IPS DF 4.7 (cell line): Measurements from ENCODE around the gene RIPOR3.

Experiments used
- DNase-seq: peaks from one replicate; pipeline ENCODE4 v3.0.0-alpha.2; 2013; ENCODE audit warnings: low spot score; ENCODE audit errors: extremely low read depth

Gene RIPOR3

GRCh38 chr20:50690650-50691572, at the start of gene RIPOR3:
Gene RIPOR3, minus strand, starts transcription at chr20:50691542. Its CDS starts 414 bp downstream, at chr20:50691128.
- DNase-seq = no peak

- DNase-seq = no peak
These were observed 46.0 kb upstream of the RIPOR3 start for GRCh38 chr20:50737352-50737751.

DNA sequence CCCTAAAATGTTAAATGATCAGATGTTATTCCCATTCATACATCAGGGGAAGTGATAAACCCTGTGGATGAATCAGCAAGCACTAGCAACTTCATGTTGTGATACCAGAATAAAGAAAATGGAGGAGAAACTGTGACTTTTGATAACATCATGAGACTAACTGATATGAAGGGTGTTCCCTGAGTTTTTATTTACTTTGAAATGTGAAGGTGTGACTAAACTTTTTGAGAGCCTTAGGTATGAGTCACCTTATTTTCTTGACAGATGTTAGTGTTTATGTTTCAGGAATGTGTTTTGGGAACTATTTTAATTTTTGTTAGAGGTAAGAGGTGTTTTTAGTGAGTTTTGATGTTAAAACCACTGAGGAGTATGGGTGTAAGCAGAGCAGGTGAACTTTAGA, 44.5 kb upstream of the RIPOR3 start:
- DNase-seq = no peak

DNA sequence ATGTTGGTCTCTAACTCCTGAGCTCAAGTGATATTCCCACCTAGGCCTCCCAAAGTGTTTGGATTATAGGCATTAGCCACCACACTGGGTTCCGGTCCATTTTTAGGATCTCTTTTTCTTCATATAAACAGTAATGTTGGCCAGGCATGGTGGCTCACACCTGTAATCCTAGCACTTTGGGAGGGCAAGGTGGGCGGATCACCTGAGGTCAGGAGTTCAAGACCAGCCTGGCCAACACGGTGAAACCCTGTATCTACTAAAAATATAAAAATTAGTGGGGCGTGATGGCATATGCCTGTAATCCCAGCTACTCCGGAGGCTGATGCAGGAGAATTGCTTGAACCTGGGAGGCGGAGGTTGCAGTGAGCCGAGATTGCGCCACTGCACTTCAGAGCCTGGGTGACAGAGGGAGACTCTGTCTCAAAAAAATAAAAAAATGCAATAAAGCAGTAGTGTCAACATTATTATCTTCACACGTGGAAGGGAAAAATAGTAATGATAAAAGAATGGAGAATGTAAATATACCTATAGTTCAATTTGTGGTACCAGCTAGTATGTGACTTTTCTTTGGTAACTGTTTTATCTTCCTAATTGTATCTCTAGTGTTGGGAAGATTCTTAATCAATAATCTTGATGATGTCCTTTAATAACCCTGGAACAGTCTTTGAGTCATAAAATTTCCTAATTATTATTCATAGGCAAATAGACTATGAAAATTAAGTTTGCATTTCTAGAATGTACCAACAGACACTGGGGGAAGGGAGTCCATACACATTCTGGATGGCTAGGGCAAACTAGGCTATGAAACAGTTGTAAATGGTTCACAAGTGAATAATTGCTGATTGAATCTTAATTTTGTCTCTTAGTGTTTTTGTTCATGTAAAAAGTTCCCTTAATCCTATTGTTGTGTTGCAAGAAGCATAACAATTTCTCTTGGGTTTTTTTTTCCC, 43.7 kb upstream of the RIPOR3 start:
- DNase-seq = no peak

DNA sequence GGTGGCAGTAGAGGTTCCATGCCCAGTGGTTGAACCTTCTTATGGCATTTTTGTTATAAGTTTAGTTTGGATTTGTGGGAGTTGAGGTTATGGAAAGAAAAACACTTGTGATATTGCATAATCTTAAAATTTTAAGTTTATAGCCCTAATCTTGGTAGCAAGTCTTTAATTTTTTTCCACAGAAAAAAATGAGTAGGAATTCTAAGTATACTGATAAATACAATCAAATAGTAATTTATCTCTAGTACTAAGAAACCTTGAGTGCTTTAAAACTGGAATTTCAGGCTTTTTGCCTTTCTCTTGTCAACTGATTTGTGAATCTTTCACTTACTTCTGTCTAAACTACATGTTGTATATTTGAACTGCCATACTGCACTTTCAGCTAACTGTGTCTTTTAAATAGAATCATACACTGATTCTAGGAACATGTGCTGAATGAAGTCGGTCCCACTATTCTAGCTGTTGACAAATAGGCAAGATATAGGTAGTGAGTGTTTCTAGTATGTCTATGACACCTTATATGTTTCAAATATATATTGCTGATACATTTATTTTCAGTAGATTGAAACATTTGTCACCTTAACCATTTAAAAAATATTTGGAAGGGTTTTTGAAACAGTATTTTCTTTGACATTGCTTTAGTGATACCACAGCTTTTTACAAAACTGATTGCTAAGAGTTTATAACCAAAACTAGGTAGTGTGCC, 42.5 kb upstream of the RIPOR3 start:
- DNase-seq = no peak

DNA sequence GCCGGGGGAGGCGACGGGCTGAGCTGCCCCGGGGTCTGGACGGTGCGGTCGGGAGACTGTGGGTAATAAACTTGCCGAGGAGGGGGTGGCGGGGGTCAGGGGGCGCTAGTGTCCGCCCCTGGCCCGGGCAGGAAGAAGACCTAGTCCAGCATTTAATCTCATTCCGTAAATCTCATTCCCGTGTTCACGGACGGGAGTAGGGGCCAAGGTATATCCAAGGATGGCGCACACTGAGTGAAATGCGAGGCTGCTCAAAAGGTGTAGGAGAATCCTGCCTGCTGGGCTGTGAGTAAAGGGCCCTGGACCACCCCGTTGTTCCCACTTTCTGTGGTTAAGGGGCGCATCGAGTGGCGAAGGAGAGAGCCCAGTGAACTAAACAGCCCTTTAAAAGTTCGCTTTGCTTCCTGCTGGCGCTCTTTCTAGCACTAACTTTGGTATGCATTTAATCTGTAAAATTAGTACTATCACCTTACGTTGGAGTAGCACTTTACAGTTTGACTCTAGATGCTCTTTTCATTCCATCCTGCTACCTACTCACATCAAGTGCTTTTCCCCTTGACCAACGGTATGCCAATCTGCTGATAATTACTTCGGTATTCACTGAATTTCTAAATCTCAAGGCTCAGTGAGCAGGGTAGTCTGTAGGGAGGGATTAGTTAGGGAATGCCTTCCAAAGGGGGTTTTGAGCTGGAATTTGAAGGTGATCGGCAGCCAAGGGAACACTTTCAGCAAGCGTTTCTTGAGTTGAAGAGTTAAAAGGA, 40.8 kb upstream of the RIPOR3 start:
- DNase-seq = no peak

GRCh38 chr20:50731055-50731929, 40.0 kb upstream of the RIPOR3 start, which contains the start of gene PARD6B:
Gene PARD6B, plus strand, starts transcription at chr20:50731580. Its CDS starts 207 bp downstream, at chr20:50731787.
- DNase-seq = peak; percentile 89

GRCh38 chr20:50730765-50731054, 39.4 kb upstream of the RIPOR3 start:
- DNase-seq = no peak

GRCh38 chr20:50729901-50730764, 38.8 kb upstream of the RIPOR3 start:
- DNase-seq = no peak

GRCh38 chr20:50728981-50729874, 37.9 kb upstream of the RIPOR3 start:
- no peak for DNase-seq

DNA sequence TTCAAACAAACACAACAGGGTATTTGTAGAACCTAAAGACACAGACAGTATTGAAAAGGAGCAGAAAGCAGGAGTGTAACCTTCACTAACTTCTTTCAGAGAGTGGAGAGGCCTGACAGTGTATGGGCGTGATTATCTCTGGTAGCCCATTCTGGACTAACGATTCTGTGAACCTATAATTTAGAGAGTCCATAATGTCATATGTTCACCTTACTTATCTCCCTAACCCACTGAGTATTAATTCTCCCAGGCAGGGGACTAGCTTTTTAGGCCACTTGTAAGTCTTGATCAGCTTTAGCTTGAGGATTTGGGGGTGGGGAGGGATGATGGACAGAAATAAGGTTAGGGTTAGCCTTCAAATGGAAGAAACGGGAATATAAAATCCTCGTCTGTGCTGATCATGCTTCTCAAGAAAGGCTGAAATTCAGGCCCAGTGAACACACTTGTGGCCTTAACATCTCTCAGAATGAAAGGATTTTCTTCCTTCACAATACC, 37.2 kb upstream of the RIPOR3 start:
- DNase-seq = no peak

DNA sequence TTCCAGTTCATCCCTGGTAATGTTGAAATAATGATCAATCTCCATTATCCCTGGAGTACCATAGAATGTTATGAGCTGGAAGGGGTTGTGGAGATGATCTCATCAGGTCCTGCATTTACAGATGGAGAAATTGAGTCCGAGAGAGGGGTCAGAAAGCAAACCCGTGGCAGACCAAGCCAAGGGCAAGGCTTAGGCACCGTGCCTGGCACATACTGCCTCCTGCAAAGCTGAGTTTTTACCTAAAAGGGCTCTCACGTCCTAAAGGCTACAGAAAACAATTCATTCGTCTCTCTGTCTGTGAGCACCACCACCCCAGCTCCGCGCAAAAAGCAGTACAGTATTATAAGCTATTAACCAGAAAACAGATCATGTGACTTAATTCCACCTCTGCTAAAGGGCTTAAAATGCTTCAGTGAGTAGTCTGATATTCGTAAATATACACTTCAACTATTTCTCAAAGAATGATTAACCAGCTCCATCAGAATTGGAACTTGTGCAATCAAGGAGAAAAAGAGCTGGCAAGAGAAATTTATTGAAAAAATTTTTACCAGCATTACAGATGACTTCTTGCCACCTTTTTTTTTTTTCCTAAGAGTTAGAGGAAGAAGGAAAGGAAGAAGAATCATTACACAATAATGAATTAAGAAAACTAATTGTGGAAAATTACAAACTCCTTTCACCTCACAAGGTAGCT, 36.6 kb upstream of the RIPOR3 start:
- DNase-seq = no peak

DNA sequence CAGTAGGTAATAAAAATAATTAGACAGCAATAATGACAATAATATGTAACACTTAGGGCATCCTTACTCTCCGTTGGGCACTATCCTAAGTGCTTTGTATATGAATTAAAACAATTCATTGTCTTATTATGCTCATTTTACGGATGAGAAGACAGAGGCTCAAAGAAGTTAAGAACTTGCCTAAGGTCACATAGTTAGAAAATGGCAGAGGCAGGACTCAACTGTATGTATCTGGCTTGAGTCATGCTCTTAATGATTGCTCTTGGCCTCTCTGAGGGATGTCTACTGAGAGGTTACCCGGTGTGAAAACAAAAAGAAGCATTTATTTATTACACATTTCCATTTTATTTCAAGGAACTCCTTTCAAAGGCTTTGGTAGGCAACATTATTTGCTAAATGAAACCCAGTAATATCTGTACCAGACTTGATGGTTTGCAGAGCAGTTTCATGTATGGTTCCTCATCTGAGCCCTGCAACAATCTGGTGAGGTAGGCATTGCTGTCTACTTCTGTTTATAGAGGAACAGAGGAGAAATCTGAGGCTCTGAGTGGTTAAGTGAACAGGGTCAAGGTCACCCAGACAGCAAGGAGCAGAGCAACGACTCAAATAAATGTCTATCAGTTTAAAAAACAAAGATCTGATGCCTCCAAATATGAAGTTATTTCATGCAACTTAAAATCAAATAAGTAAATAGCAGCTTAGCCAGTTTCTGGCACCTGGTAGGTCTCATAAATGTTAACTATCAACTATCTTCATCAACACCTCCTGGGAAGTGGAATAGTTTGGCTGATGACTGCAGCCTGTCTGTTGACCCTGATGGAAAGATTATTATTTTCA, 35.8 kb upstream of the RIPOR3 start:
- no peak for DNase-seq

- no peak for DNase-seq
These were observed 34.3 kb upstream of the RIPOR3 start for GRCh38 chr20:50725724-50726005.

DNA sequence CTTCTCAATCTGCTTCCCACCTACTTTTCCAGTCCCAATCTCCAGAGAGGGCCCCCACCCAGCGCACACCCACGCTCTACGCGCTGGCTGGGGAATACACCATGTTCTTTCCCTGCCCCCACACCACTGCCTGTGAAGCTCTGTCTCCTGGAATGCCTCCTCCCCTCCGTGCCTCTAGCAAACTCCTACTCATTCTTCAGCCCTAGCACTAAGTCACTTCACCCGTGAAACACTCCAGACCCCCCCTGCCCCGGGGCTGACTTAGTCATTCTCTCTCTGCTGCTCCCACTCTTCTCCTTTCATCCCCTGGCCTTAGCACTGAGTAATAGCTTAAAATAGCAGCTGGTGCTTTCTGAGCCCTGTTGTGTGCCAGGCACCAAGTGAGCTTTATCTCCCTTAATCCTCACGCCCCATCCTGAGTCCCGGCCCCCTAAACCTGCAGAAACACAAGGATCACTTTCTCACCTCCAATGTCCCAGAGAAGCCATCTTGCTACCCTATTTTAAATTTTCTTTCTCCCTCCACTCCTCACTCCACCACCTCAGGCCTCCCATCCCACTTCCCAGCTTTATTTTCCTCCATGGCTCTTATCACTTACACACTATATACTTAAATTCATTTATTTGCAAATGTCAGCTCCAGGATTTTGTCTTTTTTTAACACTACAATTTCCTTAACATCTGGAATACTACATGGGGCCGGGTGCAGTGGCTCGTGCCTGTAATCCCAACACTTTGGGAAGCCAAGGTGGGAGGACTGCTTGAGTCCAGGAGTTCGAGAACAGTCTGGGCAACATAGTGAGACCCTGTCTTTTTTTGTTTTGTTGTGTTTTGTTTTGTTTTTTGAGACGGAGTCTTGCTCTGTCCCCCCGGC, 33.7 kb upstream of the RIPOR3 start:
- no peak for DNase-seq
